Stimulated activated CD4-positive, alpha-beta T cell treated with anti-CD3 and anti-CD28 coated beads, Interleukin-4, amount 100 ng/mL, for 1 hour (primary cell): Measurements from ENCODE around the gene COQ9.
A peak's percentile ranks its signal among the peaks of the same experiment; 100 is the strongest.
"Not testable (repeated sequence)": the region's sequence is repeated elsewhere in the genome, so short reads cannot be mapped to it uniquely, and the experiment has no call there.

Experiments
- DNase-seq: peaks from one replicate; pipeline ENCODE4 v3.0.0-alpha.2; 2020

The COQ9 gene

DNA sequence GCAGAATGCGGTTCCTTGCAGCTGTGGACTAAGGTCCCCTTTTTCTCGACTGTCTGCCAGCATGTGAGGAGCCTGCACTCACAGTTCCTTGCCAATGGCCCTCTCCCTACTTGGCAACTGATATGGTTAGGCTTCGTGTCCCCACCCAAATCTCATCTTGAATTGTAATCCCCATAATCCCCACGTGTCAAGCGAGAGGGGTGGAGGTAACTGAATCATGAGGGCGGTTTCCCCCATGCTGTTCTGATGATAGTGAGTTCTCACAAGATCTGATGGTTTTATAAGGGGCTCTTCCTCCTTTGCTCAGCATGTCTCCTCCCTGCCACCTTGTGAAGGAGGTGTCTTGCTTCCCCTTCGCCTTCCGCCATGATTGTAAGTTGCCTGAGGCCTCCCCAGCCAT lies 20.0 kb upstream of the COQ9 start:
- DNase-seq, result no peak

DNA sequence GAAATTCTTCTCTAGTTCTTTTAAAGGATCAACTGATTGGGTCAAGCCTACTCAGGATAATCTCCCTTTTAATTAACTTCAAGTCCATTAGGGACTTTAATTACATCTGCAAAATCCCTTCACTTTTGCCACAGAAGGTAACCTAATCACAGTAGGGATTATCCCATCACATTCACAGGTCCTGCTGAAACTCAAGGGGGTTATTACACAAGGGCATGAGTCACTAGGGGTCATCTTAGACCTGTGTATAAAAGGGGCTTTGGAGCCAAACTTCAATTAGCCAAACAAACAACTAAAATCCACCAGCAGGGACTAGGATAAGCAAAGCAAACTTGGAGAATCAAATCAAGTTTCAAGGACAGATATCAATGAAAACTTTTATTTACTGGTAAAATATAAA lies 19.5 kb upstream of the COQ9 start:
- no peak for DNase-seq

DNA sequence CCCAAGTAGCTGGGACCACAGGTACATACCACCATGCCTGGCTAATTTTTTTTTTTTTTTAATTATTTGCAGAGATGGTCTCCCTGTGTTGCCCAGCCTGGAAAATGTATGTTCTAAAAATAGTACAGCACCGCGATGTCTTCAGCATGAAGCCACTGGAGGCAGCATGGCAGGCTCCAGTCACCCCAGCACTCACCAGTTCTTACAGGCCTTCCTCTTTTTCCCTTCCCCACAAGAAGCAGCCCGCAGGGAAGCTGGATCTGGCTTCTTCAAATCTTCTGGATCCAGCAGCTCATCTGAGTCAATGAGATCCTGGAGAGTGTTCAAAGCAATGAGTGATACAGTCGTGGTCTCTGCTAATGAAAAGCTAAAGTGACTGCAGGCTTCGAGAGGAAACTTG lies 16.3 kb upstream of the COQ9 start:
- DNase-seq, result no peak

DNA sequence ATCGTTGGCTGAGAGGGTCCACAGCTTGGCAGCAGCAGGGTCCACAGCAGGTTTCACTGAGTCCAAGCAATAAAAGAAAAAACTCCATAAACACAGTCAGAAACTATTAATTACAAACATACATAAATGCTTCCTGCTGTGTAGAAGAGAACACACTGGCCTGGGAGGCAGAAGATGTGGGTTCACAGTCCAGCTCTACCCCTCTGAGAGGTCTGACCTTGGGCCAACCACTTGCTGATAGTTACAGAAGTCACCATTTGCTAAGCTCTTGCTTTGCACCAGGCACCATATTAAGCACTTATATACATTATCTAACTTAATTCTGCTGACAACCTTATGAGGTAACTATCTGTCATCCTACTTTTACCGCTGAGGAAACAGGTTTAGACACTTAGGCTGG lies 14.8 kb upstream of the COQ9 start:
- DNase-seq, result no peak

DNA sequence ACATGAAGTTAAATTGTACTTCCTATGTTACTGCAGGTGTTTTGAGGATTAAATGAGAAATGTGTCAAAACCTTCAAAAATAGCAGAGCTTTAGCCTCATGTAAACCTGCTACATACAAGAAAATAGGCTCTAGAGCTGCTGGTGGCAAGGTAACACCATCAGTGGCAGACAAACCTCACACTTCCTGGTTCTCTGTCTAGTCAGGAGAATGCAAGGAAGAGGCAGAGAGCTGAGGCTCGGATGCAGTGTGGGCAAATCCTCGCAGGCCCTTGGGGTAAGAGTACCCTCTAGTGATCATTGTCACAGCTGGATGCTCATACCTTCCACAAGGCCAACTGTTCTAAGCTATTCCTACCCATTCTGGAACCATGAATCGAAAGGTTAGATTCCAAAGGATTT lies 14.3 kb upstream of the COQ9 start:
- no peak for DNase-seq

DNA sequence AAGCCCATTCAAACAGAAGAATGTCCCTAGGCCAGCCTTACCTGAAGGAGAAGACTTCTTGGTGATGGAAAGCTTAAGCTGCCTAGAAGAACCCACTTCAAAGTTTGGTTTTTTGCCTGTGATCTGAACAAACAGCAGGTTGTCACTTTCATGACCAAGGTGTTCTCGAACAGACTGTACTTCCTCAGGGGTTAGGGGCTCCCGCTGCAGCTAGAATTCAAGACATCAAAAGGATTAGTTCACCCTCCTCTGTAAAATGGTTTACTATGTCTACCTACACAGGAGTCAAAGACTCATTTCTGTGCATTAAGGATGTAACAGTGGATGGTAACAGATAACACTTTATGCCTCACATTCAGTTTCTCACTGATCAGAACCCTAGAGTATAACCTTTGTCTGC lies 13.3 kb upstream of the COQ9 start:
- no peak for DNase-seq

DNA sequence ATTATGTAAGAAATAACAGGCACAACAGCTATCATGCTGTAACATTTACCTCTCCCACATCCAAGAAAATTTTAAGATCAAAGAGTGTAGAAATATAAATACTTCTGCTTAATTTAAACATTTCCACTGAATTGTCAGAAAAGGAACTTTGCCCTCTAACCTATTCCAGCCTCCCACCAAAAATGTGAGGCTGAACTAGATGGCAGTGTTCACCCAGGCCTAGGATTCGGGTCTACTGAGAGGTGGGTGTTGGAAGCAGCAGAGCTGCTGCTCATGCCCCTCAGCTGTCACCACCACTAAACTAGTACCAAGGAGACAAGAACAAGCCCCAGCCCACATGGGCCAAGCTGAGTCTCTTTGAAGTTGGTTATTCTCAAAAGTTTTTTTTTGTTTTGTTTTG lies 11.4 kb upstream of the COQ9 start:
- no peak for DNase-seq

DNA sequence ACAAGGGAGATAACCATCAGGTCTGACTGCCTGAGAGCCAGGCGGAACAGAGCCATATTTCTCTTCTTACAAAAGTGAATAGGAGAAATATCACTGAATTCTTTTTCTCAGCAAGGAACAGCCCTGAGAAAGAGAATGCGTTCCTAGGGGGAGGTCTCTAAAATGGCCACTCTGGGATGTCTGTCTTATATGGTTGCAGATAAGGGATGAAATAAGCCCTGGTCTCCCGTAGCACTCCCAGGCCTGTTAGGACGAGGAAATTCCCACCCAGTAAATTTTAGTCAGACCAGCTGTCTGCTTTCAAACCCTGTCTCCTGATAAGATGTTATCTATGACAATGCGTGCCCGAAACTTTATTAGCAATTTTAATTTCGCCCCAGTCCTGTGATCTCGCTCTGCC lies 7.3 kb upstream of the COQ9 start:
- not testable (repeated sequence) for DNase-seq

DNA sequence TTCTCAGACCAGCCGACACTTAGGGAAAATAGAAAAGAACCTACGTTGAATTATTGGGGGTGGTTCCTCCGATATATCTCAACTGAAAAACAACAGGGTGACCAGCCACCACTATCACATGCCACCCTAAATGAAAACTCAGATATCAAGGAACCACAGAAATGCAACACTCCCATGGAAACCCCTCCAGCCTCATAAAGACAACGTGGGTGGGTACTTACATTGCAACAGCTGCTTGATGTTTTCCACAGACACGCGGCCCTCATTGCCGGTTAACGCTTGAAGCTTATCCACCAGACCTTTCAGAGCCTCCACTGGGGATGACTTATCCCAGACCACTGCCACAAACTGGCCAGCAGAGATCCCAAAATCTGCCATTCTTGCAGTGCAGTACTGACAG lies 6.7 kb upstream of the COQ9 start:
- not testable (repeated sequence) for DNase-seq

DNA sequence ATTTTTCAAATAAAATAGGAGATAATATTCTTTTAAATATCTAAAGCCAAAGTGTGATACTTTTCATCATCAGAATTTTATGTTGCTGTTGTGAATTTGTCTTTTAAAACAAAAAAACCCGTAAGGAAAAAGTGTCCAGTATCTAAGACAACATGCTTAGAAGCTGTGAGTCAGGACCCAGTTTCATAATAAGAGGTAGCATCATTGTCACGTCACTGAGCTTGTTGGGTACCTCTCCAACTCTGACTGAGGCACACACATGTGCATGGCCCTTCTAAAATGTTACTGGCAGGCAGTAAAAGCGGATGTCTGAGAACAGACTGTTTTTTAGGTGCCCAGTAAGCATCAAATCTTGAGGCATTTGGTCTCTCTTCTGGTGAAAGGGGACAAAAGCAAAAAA lies 2.6 kb upstream of the COQ9 start:
- no peak for DNase-seq

DNA sequence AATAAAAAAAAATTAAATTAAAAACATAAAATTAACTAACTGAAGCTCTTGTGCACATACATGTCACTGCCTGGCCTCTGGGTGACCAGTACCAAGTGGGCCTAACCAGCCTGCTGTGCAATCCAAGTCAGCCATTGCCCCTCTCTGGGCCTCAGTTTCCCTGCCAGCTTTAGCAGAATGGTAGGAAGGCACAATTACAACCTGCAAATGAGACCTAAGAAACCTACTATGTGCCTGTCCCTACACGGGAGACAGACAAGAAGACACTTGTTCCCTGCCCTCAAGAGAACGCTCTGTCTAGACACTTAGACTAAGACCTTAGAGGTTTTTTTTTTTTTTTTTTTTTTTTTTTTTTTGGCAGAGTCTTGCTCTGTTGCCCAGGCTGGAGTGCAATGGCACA lies 1.8 kb upstream of the COQ9 start:
- DNase-seq, result no peak

DNA sequence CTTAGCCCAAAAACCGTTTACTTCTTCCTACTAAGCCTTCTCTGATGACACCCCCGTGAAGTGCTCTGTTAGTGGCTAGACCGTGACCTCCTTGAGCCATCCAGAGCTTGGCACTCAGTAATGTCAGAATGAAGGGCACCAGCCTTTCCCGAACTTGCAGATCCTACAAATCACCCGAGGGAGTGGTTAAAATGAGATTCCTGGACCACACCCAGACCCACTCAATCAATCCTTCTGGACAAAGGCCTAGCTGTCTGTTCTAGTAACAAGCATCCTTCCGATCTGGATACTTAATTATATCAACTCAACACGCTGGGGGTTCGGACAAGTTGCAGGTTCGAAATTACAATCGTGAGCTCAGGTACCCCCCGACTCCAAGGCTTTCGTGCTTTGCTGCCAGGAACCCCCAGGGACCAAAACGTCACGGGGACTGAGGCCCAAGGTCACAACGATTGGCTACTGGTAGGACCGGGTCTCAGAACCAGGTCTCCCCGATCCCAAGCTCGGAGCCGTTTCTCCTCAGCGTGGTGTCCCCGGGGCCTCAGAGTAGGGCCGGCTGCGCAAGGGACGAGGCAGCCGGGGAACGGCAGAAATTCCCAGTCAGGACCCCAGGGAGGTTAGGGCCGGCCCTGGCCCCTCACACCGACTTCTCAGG lies 621 bp upstream of the COQ9 start:
- peak; percentile 22 for DNase-seq

DNA sequence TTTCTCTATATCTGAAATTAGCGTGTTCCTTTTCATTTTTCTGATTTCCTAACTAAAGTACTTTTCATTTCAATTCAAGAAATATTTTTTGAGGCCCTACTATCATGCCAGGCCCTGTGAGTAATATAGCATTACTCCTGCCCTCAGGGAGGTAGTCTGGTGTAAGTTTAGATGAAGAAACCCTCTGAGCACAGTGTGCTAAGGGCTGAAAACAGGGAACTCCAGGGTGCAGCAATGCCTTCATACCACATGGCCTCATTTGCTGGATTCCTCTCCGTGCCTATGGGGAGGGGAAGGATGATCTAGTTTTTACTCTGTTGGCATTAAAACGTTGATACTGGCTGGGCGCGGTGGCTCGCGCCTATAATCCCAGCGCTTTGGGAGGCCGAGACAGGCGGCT lies 4.7 kb downstream of the COQ9 start:
- DNase-seq, result no peak

DNA sequence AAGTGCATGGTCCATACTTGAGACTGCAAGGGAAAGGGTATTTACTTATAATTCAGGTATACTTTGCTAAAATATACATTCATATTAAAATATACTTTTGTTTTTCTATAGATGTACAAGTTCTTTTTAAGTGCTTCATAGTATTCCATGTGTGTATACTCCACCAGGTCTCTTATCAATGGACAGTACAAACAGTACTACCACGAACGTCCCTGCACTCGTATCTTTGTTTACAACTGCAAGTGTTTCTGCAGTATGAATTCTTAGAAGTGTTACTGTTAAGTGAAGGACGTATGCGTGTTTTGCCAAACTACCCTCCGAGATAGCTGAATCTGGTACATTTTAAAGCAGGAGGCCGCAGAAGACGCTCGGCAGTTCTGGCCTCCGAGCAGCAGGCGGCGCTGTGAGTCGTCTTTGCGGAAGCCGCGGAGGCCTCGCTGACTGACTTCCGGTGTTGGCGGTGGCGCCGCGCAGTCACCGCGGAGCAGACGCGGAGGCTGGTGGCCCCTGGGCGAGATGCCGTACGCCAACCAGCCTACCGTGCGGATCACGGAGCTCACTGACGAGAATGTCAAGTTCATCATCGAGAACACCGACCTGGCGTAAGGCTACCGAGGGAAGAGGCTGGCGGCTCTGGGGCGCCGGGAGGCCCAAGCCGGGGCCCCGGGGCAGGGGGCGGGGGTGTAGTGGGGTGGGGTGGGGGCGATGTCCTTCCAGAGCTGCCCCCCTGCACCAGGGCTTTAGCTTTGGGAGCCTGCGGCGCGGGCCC lies 15.1 kb downstream of the COQ9 start, which contains the start of gene POLR2C:
POLR2C (plus strand) TSS at position 471 of the 769 bp plus-strand sequence; CDS start at position 517, 46 bp downstream.
- peak; percentile 95 for DNase-seq

DNA sequence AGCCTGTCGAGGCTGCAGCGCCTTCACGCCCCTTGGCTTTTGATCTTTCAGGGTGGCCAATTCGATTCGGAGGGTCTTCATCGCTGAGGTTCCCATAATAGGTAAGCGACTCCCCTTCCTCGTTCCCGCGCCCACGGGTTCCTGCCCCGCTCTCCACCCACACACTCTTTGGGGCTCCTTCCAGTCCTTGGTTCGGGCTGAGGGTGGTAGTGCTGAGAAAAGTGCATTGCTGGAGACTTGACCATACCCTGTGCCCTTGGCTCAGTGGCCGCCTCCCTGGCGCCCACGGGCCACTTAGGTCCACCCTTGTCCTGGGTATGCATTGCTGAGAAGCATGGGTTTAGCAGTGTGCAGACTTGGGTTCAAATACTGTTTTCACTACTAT lies 15.7 kb downstream of the COQ9 start:
- no peak for DNase-seq

DNA sequence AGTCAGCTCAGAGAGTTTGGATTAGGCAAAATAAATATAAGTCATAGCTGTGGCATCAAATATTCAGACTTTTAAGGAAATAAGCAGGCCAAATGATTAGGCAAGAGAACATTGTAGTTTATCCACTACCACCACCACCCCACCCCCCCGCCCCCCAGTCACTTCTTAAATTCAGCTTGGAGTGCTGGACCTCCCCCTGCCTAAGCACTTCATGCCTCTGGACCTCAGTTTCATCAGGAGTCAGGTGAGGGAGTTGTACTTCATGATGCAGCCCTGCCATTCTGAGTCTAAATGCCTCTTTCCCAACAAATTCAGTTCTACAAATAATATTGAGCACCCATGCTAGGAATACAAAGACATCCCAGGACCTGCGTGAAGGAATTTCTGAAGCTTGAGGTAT lies 17.2 kb downstream of the COQ9 start:
- no peak for DNase-seq

DNA sequence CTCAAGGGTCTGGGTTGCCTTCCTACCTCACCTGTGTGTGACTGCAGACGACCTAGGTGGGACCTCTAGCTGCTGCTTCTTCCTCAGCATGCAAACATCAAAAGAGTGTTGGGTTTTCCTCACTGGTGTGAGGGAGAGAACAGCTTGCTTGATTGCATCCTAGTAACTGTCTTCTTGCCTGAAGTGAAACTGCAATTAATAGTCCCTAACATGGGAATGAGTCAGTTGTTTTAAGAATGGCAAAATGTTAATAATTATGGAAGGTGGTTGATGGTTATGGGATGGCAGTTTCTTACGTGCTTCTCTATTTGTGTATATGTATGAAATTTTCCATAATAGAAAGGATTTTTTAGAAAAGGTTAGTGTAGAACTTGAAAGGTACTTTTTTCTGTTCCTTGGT lies 21.1 kb downstream of the COQ9 start:
- DNase-seq, result no peak

DNA sequence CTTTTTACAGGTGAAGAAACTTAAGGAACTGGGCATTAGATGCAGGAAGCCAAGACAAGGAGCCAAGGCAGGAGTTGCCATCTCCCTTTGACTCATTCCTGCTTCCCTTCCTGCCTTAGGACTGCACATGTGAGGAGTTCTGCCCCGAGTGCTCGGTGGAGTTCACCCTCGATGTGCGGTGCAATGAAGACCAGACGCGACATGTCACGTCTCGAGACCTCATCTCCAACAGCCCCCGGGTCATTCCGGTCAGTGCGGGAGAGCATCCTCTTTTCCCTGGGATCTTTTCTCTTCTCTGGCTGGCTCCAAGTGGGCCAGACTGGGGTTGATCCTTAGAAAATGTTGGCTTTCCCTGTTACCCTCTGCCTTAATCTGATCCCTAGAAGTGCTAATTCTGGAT lies 21.8 kb downstream of the COQ9 start:
- DNase-seq, result no peak

DNA sequence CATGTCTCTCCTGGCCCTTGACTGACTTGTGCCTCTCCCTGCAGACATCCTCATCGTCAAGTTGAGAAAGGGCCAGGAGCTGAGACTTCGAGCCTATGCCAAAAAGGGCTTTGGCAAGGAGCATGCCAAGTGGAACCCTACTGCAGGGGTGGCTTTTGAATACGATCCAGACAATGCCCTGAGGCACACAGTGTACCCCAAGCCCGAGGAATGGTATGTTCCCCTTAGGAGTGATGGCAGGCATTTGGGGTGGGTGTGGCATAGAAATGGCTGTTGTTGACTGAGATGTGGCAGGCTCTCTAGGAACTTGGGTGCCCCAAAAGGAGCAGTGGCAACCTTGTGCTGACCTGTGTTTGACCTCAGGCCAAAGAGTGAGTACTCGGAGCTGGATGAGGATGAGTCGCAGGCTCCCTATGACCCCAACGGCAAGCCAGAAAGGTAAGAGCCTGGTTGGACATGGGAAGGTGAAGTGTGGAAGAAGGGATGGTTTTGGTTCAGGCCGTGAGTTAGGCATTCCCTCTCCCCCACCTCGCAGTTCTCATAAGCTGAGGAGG lies 22.7 kb downstream of the COQ9 start:
- DNase-seq, result no peak

DNA sequence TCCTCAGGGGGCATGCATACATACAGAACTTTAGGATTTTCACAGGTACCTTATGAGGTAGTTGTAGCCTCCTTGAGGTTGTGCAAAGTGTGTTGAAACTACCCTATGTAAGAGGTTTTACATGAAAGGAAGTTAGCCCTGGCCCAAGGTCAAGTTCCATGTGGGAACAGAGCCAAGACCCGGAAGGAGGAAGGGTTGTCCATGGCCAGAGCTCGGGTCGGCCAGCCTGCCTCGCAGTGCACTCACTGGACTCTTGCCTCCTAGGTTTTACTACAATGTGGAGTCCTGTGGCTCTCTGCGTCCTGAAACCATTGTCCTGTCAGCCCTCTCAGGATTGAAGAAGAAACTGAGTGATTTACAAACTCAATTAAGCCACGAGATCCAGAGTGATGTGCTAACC lies 23.4 kb downstream of the COQ9 start:
- no peak for DNase-seq

DNA sequence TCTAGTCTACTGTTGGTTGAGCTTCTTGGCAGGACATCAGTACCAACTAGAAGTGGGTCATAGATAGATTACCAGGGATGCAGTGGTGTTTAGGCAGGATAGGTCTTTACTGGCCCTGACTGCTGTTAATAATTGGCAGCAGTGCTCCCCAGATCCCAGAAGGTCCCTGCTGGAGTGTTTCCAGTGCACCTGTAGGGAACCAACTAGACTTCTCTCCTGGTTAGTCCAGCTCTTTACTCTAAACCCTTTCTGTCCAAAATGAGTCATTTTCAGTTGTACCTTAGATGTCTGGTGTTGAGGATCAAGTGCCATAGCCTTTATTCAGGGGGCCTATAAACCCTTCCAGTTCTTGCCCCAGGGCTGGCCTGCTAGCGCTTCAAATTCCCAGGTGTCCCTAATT lies 23.9 kb downstream of the COQ9 start:
- DNase-seq, result no peak

DNA sequence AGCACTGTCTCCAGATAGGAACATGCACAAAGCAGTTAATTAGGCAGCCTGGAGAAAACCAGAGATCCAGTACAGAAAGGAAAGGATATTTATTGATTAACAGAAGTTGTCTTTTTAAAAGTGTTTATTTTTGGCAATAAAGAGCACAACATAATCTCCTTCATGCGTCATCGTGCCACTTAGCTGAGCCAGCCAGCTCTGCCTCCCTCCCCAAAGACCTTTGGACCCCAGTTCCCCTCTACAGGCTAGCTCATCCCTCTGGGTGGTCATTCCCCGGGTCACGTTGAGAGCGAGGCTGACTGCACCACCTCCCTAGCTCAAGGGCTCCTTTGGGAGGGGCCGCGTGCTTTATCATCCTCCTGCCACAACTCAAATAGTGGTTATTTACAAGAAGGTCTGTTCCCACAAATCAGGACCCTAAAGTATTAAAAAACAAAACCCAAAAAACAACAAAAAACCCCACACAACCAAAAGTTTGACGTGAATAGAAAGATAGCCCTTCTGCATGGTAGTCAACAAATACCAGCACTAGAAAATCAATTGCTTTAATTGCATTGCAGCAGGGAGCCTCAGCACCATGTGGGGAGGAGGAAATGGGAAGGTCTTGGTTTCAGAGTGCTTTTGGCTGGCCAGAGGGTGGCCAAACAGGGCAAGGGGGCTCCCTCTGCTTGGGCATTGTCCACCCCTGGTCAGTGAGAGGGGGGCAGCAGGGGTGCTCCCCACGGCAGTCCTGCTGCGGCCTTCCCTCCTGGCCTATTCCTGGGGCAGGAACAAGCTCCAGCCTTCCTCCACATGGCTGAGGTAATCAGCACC lies 24.8 kb downstream of the COQ9 start:
- DNase-seq, result no peak

DNA sequence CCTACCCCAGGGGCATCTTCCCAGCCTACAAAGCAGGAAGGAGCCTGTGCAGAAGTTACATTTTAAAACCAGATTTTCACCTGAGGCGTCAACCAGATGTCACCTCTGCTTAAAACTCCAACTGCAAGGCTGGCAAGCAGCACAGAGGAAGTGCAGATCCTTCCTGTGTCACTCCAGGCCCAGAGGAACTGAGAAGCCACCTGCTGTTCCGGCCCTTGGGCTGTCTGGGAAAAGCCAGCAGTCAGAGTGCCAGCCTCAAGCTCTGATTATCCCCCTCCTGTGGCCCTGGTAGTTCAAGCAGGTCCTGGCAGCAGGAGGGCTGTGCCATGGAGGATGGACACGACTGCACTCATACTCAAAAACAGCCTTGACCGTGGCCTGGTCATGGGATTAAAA lies 25.4 kb downstream of the COQ9 start:
- no peak for DNase-seq
